HG02759 (cell line): Measurements from ENCODE around the gene TAF4.
"Not testable (repeated sequence)": the region's sequence is repeated elsewhere in the genome, so short reads cannot be mapped to it uniquely, and the experiment has no call there.

ENCODE experiments used
- ATAC-seq: cut with Tn5 transposase; IDR thresholded peaks from one replicate; pipeline ENCODE4 v1.9.1; 2021; ENCODE audit warnings: mild to moderate bottlenecking, moderate library complexity; ENCODE audit not compliant: unreplicated experiment

TAF4 gene

DNA sequence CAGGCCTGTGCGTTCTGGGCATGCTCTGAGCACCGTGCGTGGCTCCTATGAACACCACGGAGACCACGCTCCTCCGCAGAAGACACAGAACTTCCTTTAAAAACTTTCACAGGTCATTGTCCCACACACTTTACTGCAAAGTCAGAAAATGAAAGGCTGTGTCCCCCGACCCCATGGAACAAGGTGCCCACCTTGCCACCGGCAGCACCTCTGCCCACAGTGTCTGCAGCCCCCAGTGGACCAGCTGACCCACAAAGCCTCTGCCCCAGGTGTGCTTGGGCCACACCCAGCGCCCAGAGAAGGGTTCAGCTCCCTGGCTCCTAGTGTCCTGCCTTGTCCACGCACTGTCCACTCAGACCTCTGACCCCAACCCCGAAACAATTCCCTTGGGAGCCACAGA is 8.7 kb downstream of the TAF4 start:
- ATAC-seq: no peak

DNA sequence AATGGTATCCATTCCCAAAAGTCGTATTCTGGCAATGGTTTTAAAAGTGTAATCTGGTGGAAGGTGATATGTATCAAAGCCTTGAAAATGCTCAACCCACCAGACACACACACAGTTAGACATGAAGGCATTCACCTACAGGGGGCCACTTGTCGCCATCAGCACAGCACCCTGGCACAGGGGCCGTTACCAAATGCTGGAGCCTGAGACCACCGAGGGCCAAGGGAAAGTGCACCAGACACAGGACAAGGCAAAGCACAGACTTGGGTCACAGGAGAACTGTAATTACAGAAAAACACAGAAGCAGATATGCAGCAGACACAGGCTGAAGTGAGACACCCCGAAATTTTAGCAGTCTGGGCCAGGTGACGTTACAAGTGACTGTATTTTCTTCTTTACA is 9.3 kb downstream of the TAF4 start:
- ATAC-seq: no peak

DNA sequence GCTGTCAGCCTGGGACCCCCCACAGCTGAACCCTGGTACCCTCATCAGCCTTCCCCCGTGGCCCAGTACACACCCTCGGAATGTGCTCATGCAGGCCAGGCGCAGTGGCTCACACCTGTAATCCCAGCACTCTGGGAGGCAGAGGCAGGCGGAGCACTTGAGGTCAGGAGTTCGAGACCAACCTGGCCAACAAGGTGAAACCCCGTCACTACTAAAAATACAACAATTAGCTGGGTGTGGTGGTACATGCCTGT is 9.9 kb downstream of the TAF4 start:
- ATAC-seq: not testable (repeated sequence)

DNA sequence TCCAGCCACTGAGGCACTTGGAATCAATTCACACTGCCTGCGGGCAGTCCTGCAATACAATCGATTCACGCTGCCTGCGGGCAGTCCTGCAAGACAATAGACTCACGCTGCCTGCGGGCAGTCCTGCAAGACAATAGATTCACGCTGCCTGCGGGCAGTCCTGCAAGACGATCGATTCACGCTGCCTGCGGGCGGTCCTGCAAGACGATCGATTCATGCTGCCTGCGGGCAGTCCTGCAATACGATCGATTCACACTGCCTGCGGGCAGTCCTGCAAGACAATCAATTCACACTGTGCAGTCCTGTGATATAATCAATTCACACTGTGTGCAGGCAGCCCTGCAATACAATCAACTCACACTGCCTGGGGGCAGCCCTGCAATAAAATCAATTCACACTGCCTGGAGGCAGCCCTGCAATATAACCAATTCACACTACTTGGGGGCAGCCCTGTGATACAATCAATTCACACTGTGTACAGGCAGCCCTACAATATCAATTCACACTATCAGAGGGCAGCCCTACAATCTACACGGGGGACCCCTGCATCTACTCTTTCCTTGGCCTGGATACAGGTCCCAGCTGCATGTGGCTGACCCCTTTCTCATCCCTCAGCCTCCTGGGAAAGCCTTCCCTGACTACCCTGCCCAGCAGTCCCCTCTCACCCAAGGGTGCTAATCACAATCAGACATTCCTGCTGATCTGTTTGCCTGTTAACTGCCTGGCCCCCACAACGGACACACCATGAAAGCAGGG is 10.4 kb downstream of the TAF4 start:
- no peak for ATAC-seq

DNA sequence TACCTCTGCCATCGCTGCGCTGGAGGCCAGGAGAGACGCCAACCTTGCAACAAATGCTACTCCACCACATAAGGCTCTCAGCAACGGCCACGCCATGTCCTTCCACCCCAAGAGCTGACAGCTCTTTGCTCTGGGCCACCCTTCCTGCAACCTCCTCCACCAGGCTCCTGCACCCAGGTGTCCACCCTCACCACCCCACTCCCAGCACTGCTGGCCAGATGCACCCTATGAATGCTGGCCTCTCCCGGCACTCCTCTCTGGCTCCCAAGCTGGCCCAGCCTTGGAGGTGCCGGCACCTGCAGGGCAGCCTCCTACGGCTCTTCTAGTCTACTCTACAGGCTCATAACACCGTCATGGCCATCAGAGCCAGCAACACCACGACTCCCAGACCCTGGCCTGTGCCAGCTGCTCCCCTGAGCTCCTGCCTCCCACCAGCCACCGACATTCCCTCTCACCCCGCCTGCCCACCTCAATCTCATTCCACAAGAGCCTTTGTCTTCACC is 11.2 kb downstream of the TAF4 start:
- no peak for ATAC-seq

DNA sequence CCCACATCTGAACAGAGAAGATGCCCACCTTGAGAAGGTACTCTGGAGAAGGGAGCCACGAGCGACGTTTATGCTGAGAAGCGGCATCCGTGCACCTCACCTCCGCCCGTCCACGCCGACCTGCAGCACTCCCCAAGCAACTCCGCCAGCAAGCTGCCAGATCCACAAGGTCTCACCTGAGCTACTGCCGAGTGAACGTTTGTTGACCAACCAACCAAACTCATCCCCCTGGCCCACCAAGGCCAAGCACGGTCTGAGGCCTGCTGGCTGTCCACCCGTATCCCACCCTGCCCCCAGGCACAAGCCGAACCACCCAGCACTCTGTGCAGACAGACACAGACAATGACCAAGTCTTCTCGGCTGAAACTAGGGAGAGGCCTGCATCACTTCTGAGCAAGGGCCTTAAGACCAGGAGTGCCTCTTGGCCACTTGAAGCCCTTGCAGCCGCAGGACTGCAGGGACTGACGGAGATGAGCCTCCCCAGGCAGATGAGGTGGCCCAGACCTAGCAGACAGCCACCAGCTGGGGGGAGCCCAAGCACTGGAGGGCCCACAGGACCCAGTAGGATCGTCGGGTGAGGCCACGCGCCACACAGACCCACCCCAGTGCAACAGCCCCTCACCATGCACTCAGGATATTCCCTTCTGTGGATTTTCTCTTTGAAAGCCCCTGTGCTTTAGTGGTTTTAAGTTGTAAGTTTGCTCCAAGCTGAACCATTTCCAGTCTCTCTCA is 12.1 kb downstream of the TAF4 start:
- ATAC-seq: no peak

DNA sequence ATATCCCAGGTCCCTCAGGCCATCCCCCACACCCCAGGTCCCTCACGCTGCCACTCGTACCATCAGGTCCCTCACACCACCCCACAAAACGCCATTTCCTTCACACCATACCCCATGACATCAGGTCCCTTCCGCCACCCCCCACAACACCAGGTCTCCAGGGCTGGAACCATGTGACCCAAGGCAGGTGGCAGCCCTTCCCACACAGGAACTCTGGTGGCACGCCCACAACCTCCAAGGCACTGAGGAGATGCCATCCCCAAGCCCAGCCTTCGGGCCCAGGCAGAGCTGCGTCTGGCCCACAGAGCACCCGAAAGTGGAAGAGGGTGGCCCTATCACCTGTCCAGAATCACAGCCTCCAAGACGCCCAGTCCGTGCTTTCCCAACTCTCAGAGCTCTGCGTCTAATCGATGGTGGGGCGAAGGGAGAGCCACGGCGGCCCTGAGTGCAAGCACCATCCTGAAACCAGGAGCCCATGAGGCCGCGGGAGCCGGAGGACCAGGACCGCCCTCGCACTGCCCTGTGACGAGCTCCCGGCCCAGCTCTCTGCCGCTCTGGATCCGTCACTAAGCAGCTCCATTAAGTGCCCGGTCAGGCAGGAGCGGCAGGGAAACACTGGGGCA is 12.7 kb downstream of the TAF4 start:
- ATAC-seq: no peak

DNA sequence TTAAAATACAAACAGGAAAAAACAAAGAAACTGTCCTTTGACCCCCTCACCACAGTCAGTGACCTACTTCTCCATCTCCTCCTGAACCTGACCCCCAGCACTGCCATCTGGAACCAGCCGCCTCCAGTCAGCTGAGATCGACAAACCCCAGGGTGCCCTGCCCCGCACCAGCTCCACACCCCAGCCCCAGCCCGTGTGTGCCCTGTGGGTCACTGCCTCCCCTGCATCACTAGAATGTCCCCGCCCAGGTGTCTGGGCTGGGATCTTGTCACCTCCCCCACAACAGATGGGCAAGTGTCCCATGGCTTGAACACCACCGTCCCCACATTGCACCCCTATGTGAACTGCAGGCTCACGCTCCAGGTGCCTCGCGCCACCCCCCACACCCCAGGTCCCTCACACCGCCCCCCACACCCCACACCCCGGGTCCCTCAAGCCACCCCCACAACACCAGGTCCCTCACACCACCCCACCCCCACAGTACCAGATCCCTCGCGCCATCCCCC is 13.3 kb downstream of the TAF4 start:
- no peak for ATAC-seq

DNA sequence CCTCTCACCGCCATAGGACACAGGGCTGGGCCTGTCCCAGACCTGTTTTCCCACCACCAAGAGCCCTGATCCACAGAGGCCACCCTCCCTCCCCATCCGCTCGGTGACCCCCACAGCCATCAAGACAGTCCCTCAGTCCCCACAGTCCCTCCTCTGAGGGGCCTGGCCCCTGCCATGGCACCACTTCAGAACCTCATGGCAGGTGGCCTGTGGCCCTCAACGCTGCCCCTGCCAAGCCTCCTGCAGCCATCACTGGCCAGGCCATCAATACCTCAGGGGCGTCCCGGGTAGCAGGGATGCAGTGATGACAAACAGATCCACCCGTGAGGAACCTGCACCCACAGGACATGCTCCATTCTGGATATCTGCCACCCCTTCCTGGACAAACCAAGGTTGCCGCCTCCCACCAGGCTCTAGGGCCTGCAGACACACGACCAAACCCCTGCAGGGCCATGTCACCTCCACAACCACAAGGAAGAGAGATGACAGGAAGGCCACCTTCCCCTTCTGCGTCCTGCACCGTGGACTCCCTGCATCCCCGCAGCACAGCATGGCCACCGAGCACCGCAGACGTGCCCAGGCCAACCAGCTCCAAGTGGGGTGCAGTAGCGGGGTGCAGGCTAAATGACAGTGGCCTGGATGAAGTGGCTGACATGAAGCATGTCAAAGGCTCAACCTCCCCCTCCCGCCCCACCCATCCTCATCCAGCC is 14.0 kb downstream of the TAF4 start:
- no peak for ATAC-seq

DNA sequence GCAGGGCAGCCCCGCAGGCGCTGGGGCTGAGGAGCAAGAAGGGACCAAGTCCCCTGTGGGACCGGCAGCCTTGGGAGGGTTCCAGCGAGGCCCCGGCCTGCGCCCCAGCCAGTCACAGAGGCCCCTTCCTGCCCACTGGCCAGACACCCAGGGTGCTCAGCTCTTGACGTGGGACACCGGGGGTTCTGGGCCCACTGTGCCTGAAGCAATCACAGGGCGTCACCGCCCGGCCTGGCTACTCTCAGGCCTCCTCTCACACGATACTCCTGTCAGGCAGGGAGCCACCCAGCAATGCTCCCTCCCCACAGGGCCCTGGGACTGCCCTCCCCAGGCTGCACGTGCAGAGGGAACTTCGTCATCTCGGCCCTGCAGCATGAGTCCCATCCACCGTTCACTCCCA is 14.5 kb downstream of the TAF4 start:
- ATAC-seq: no peak

DNA sequence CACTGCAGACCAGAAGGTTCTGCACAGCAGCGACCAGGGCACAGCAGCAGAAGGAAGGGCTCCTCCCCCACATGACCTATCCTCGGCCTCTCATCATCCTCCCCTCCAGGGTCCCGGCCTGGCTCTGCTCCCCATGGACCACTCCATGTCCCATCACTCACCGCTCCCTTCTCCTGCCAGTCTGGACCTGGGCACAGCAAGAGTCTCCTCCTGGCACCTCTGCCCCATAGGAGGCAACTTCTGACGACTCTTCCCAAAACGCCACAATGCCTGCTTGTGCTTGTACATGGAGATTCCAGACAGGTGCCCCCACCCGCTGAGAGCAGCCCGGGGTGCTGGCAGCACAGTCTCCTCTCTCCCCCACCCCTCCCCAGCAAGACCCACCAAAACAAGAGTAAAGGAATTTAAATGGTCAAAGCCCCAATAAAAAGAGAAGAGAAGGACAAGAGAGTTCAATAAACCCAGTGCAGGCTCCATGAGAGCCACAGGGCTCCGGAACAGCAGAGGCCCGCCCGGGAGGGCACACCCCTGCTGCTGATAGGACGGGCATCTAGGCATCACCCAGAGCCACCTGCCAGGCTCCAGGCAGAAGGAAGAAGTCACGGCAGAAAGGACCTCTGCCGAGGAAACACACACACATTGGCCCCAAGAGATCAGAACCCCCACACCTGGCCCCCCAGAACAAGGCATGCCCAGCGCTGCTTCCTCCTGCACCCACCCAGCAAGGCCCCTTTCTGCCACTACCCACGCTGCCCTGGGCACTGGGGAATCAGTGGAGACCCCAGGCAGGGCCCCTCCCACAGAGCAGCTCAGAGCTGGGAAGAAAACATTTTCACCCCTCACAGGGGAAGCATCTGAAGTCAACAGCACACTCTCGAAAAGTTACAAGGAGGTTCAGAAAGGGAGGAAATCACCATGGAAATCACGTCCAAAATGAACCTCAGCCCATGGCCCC is 15.2 kb downstream of the TAF4 start:
- ATAC-seq: no peak

DNA sequence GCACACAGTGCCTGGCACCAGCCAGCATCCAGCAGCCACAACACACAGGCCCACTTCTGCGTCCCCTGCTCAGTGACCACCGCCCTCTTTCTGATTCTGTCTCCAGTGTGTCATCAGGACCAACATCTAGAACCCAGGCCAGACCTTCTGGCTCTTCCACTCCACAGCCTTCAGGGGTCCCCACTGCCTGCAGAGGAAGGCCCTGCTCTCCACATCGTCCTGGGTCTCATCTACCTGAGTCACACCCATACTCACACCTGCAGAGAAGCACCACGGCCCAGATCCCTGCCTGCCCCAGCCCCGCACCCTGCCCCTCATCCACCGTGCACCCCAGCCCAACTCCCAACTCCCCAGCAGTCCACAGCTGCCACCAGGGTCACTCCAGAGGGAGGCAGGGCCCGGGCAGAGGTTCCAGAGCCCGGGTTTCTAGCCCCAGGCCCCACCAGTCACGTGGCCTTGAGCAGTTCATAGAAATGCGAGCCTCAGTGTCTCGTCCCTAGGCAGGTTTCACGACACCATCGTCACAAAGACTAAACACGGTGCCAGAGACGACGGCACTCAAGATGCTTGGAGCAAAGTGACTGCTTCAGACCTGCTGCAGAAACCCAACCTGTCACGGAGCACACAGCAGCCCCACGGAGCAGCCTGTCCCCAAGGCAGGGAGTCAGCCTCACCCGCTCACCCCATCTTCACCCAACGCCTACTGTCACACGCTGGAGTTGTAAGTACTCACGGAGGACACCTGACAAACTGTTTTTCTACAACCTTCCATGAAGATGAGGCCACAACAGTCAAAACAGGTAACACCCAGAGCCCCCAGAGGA is 16.1 kb downstream of the TAF4 start:
- ATAC-seq: no peak

DNA sequence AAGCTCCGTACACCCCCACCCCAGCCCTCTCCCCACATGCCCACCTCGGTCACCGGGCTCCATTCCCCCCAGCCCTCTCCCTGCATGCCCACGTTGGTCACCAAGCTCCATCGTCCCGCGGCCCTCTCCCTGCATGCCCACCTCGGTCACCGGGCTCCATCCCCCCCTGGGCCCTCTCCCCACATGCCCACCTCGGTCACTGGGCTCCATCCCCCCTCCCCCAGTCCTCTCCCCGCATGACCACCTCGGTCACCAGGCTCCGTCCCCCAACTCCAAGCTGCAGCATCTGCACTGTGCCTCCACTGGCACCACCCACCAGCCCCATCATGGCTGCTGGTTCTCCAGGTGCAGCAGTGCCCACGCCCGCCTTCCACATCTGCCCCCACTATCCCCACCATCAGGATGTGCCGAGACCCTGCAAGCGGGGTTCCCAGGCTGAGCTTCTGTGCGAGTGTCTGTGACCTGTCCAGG is 16.8 kb downstream of the TAF4 start:
- no peak for ATAC-seq

DNA sequence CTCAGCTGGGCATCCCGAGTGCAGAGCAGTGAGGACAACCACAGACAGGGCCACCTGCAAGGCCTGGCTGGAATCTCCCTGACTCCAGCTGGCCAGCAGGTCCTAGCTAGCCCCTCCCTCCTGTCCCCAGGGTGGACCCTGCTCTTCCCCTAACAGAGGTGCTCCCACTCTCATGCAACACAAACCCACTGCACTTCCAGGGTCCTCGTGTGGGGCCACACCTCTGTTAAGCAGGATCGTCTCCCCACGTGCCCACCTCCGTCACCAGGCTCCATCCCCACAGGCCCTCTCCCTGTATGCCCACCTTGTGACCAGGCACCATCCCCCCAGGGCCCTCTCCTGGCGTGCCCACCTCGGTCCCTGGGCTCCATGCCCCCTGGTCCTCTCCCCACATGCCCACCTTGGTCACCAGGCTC is 17.3 kb downstream of the TAF4 start:
- no peak for ATAC-seq

DNA sequence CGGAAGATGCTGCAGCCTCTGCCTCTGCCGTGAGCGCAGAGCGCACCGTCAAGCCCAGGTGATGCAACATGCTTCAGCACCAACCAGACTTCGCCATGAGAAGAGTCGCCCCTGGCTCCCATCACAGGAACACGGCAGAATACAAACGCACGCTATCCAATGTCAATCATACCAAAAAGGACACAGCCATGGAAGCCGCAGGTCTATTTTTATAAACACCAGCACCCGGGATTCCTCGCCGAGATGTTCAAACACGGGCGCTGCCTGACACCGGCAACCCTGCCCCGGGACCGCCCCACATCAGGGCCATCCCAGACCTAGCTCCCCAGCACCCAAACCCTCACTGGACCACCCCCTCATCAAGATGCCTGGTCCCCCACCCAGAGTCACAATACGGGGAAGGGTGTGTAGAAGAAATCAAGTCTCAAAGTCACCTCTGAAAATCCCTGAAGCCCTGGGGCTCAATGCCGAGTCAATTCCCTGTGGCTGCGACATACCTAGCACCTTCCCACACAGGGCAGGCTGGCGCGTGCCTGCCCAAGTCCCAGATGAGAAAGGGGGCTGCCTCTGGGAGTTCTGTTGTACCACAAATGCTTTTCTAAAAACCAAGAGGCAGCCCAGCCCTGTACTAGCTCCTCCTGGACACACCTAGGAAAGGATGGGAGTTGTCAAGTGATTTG is 17.9 kb downstream of the TAF4 start:
- no peak for ATAC-seq

DNA sequence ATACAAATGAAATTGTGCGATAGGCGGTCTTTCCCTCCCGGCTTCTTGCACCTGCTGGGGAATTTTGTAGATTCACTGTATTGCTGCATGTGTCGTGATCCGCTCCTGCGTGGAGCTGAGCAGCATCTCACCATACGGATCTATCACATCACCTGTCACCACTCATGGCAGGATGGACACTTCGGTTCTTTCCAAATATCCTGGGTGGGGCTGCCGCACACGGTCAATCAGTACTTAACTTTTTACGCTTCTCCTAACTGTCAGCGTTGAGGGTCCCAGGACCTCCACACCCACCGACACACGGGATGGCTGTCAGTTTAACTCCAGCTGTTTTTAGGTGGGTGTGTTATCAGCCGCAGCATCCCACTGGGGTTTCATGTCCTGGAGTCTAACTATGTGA is 19.2 kb downstream of the TAF4 start:
- no peak for ATAC-seq

DNA sequence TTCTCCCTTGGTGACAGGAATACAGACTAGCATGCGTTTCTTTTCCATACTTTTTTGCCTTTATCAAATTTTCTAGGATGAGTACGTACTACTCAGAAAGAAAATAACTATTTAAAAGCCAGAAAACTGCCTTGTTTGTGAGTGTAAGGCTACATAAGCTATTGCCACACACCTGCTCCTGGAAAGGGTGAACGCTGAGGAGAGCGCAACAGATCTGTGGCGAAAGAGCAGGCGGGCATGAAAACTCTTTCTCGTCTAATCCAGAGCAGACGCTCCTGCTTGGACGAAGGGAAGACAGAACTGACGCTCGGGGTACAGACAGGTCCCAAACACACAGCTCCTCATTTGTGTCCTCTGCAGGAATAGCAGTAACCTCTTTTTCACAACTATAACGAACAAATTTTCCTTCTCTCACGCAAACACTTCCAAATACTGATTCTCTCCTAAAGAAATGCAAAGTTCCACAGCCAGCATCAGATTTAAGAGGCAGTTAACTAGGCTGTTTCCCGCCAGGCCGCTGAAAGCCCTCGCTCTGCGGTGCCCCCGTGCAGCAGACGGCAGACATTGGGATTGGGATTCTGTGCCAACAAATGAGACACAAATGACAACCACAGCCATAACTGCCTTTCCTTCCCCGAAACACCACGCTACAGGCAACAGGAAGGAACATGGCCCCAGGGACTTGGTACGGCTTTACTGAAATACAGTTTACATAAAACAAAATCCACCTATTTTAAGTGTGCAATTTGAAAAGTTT is 20.0 kb downstream of the TAF4 start:
- ATAC-seq: no peak

DNA sequence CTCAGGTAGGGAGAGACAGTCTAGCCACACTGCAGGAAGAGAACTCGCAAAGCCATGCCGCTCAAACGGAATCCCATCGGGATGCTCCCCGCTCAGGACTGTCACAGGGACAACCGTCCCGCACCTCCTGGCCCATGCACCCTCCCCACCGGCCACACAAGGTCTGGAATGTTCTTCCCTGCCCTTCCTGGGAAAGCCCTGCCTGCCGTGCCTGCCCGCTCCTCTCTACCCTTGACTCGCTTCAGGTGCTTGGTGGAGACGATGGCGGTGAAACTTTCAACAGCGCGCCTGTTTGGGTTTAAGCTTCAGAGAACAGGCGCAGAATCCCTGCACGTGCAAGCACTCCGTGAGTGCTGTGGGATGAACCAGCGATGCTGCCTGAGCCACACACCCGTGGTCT is 20.6 kb downstream of the TAF4 start:
- no peak for ATAC-seq
